ENCODE measurements around the gene PTBP1.
"Not testable (repeated sequence)": the region's sequence is repeated elsewhere in the genome, so short reads cannot be mapped to it uniquely, and the experiment has no call there.

PTBP1 gene

GRCh38 chr19:827710-828321, 30.6 kb downstream of the PTBP1 start, which contains the start of gene AZU1:
TSS of gene AZU1 (plus strand) at chr19:827837. CDS start at chr19:827847, 10 bp downstream.
- no peak for DNase-seq (ENCODE audit: low read depth, low spot score)

- no peak for DNase-seq (ENCODE audit: low read depth, low spot score)
Observed at GRCh38 chr19:829129-829758, 32.0 kb downstream of the PTBP1 start.

GRCh38 chr19:831407-832369, 34.4 kb downstream of the PTBP1 start:
- no peak for DNase-seq (ENCODE audit: low read depth, low spot score)

- no peak for DNase-seq (ENCODE audit: low read depth, low spot score)
Observed at GRCh38 chr19:834216-834615, 37.0 kb downstream of the PTBP1 start.

GRCh38 chr19:835210-835810, 38.1 kb downstream of the PTBP1 start:
- no peak for DNase-seq (ENCODE audit: low read depth, low spot score)

- DNase-seq (ENCODE audit: low read depth, low spot score): no peak
Observed at GRCh38 chr19:840519-841206, 43.4 kb downstream of the PTBP1 start, which contains the start of gene PRTN3. TSS of gene PRTN3 (plus strand) at chr19:840999. CDS start at chr19:841009, 10 bp downstream.

- DNase-seq (ENCODE audit: low read depth, low spot score): not testable (repeated sequence)
Observed at GRCh38 chr19:842802-843179, 45.5 kb downstream of the PTBP1 start.

- no peak for DNase-seq (ENCODE audit: low read depth, low spot score)
Observed at GRCh38 chr19:843180-843835, 46.1 kb downstream of the PTBP1 start.

- no peak for DNase-seq (ENCODE audit: low read depth, low spot score)
Observed at GRCh38 chr19:843836-844545, 46.7 kb downstream of the PTBP1 start.

- DNase-seq (ENCODE audit: low read depth, low spot score): no peak
Observed at GRCh38 chr19:844546-844971, 47.3 kb downstream of the PTBP1 start.

GRCh38 chr19:845707-846521, 48.7 kb downstream of the PTBP1 start:
- DNase-seq (ENCODE audit: low read depth, low spot score): no peak

- no peak for DNase-seq (ENCODE audit: low read depth, low spot score)
Observed at GRCh38 chr19:848386-848921, 51.2 kb downstream of the PTBP1 start.

GRCh38 chr19:849195-849594, 51.9 kb downstream of the PTBP1 start:
- not testable (repeated sequence) for DNase-seq (ENCODE audit: low read depth, low spot score)

GRCh38 chr19:850221-850978, 53.1 kb downstream of the PTBP1 start:
- no peak for DNase-seq (ENCODE audit: low read depth, low spot score)

- no peak for DNase-seq (ENCODE audit: low read depth, low spot score)
Observed at GRCh38 chr19:850979-851335, 53.7 kb downstream of the PTBP1 start.

- no peak for DNase-seq (ENCODE audit: low read depth, low spot score)
Observed at GRCh38 chr19:852136-853013, 55.1 kb downstream of the PTBP1 start, which contains the start of gene ELANE. TSS of gene ELANE (plus strand) at chr19:852303. CDS start at chr19:852329, 26 bp downstream.

GRCh38 chr19:853014-853585, 55.8 kb downstream of the PTBP1 start:
- DNase-seq (ENCODE audit: low read depth, low spot score): no peak

Measured in activated CD4-positive, CD25-positive, alpha-beta regulatory T cell treated with anti-CD3 and anti-CD28 coated beads, Interleukin-2, amount 50 U/mL, for 16 hours (primary cell).